H1 (cell line): ENCODE data around the gene C1S. TPM values are rescaled to one million over a fixed set of nuclear protein-coding genes. Genes with fewer than 3 reads are reported as not detected.

Experiments
- CTCF ChIA-PET: fragments of 300-600 bp; sonication (Branson Sonifier 250); formaldehyde crosslinking; loops from one replicate; lab custom pipeline; 2021; ENCODE audit not compliant: partially characterized antibody; lab: Charles Lee
- POLR2A ChIA-PET: fragments of 300-600 bp; sonication (Branson Sonifier 250); formaldehyde crosslinking; loops from one replicate; lab custom pipeline; 2021; ENCODE audit warnings: inconsistent platforms; ENCODE audit not compliant: partially characterized antibody; lab: Charles Lee
- DNase-seq, 2 experiments: peaks; one replicate each; pipeline versions ENCODE4 v3.0.0 to v3.0.0-alpha.2; 2010 to 2022; ENCODE audit warnings: low spot score in 2 of 2, low read depth in 1 of 2, mixed read lengths in 1 of 2
- FAIRE-seq: peaks from 2 replicates; lab custom pipeline; 2011; peaks lifted over from hg19 to GRCh38; lab: Jason Lieb, UNC
- H2AFZ ChIP-seq: 2 replicates; pipeline ENCODE4 v1.8.1; 2012; ENCODE audit warnings: low read length, inconsistent platforms
- H2AK5ac ChIP-seq: 2 replicates; pipeline ENCODE4 v1.6.1; 2013; ENCODE audit warnings: low read depth, low read length
- H2BK120ac ChIP-seq: replicated peaks from 2 replicates; pipeline ENCODE3; 2013; ENCODE audit warnings: low read depth, low read length, inconsistent platforms
- H2BK12ac ChIP-seq: 2 replicates; pipeline ENCODE4 v1.6.1; 2013; ENCODE audit warnings: low read depth, low read length
- H2BK15ac ChIP-seq: 2 replicates; pipeline ENCODE4 v1.6.1; 2013; ENCODE audit warnings: low read length
- H2BK20ac ChIP-seq: 2 replicates; pipeline ENCODE4 v1.6.1; 2013; ENCODE audit warnings: low read length
- H2BK5ac ChIP-seq: 2 replicates; pipeline ENCODE4 v1.6.1; 2013; ENCODE audit warnings: low read depth, low read length
- H3K14ac ChIP-seq: 2 replicates; pipeline ENCODE4 v1.6.1; 2013; ENCODE audit warnings: inconsistent platforms; ENCODE audit not compliant: insufficient read length
- H3K18ac ChIP-seq: 2 replicates; pipeline ENCODE4 v1.6.1; 2013; ENCODE audit warnings: low read length; ENCODE audit errors: extremely low read depth
- H3K23ac ChIP-seq: 2 replicates; pipeline ENCODE4 v1.6.1; 2013; ENCODE audit warnings: inconsistent platforms; ENCODE audit not compliant: insufficient read length
- H3K23me2 ChIP-seq: 2 replicates; pipeline ENCODE4 v1.6.1; 2013; ENCODE audit warnings: low read depth, low read length
- H3K27ac ChIP-seq: 2 replicates; pipeline ENCODE4 v1.6.1; 2011; ENCODE audit warnings: low read depth, low read length, inconsistent platforms
- H3K27me3 ChIP-seq, 4 experiments: replicated peaks in 1 of 4; 1 replicate in 1 of 4; 2 replicates in 3 of 4; pipeline versions ENCODE4 v1.6.1 to v1.8.1; 2011 to 2013; ENCODE audit warnings: low read length in 3 of 4, mild to moderate bottlenecking in 3 of 4, inconsistent platforms in 2 of 4, mixed read lengths in 2 of 4, moderate library complexity in 1 of 4; ENCODE audit not compliant: control insufficient read depth in 3 of 4, insufficient read depth in 3 of 4; ENCODE audit errors: extremely low read depth in 1 of 4
- H3K36me3 ChIP-seq, 4 experiments: 2 replicates each; pipeline versions ENCODE4 v1.6.1 to v1.8.1; 2011 to 2013; ENCODE audit warnings: mild to moderate bottlenecking in 4 of 4, low read length in 3 of 4, moderate library complexity in 2 of 4, control low read depth in 1 of 4, inconsistent platforms in 1 of 4; ENCODE audit not compliant: insufficient read depth in 4 of 4, control insufficient read depth in 2 of 4
- H3K4ac ChIP-seq: replicated peaks from 2 replicates; pipeline ENCODE3; 2013; ENCODE audit warnings: low read length, low read depth, mixed read lengths, inconsistent platforms; ENCODE audit not compliant: insufficient read length
- H3K4me1 ChIP-seq, 4 experiments: replicated peaks in 1 of 4; 1 replicate in 1 of 4; 2 replicates in 3 of 4; pipeline versions ENCODE4 v1.6.1 to v1.8.1; 2011 to 2013; ENCODE audit warnings: low read length in 3 of 4, inconsistent platforms in 2 of 4, mixed read lengths in 1 of 4; ENCODE audit not compliant: insufficient read depth in 4 of 4, control insufficient read depth in 3 of 4
- H3K4me2 ChIP-seq, 2 experiments: 2 replicates each; pipeline versions ENCODE4 v1.6.1 to v1.8.1; 2011 to 2013; ENCODE audit warnings: low read depth in 2 of 2, low read length in 2 of 2, control low read depth in 1 of 2, inconsistent platforms in 1 of 2, mild to moderate bottlenecking in 1 of 2; ENCODE audit not compliant: insufficient read depth in 1 of 2
- H3K4me3 ChIP-seq, 4 experiments: fragments of 200-600, 300-600 bp in 1 of 4; sonication (generic), shearing (Covaris generic), sonication (Bioruptor Twin) in 1 of 4; 2 replicates each; pipeline versions ENCODE4 v1.5.1 to v1.8.1; 2011 to 2016; ENCODE audit warnings: low read length in 4 of 4, low read depth in 3 of 4, control low read depth in 2 of 4, inconsistent platforms in 2 of 4, mild to moderate bottlenecking in 2 of 4, mixed read lengths in 1 of 4, moderate library complexity in 1 of 4; ENCODE audit not compliant: insufficient read depth in 2 of 4; ENCODE audit errors: extremely low read depth in 1 of 4
- H3K56ac ChIP-seq: replicated peaks from 2 replicates; pipeline ENCODE3; 2013; ENCODE audit warnings: low read depth, mild to moderate bottlenecking, mixed read lengths, low read length, inconsistent platforms; ENCODE audit not compliant: insufficient read length
- H3K79me1 ChIP-seq: 2 replicates; pipeline ENCODE4 v1.6.1; 2013; ENCODE audit warnings: low read depth, low read length, control low read depth
- H3K79me2 ChIP-seq, 2 experiments: 2 replicates each; pipeline versions ENCODE4 v1.6.1 to v1.8.1; 2012 to 2013; ENCODE audit warnings: low read length in 2 of 2, mild to moderate bottlenecking in 2 of 2, inconsistent platforms in 1 of 2; ENCODE audit not compliant: insufficient read depth in 2 of 2, control insufficient read depth in 1 of 2
- H3K9ac ChIP-seq, 4 experiments: replicated peaks in 1 of 4; 1 replicate in 1 of 4; 2 replicates in 3 of 4; pipeline versions ENCODE4 v1.6.1 to v1.8.1; 2011 to 2013; ENCODE audit warnings: low read depth in 3 of 4, low read length in 3 of 4, control low read depth in 2 of 4, mild to moderate bottlenecking in 2 of 4, moderate library complexity in 2 of 4, inconsistent platforms in 1 of 4; ENCODE audit errors: extremely low read depth in 1 of 4
- H3K9me3 ChIP-seq, 2 experiments: 2 replicates each; pipeline versions ENCODE4 v1.6.1 to v1.8.1; 2012 to 2013; ENCODE audit warnings: mild to moderate bottlenecking in 2 of 2, moderate library complexity in 2 of 2, control low read depth in 1 of 2, inconsistent platforms in 1 of 2, low read depth in 1 of 2, low read length in 1 of 2, mixed read lengths in 1 of 2; ENCODE audit not compliant: insufficient read depth in 2 of 2
- H4K20me1 ChIP-seq, 2 experiments: replicated peaks in 1 of 2; 2 replicates each; pipeline versions ENCODE3 to v1.8.1; 2011 to 2013; ENCODE audit warnings: inconsistent platforms in 2 of 2, low read length in 2 of 2, mild to moderate bottlenecking in 1 of 2; ENCODE audit not compliant: insufficient read depth in 2 of 2, control insufficient read depth in 1 of 2
- H4K5ac ChIP-seq: 2 replicates; pipeline ENCODE4 v1.6.1; 2013; ENCODE audit warnings: low read length, low read depth, mixed read lengths, inconsistent platforms; ENCODE audit not compliant: insufficient read length
- H4K8ac ChIP-seq: 2 replicates; pipeline ENCODE4 v1.8.0; 2013; ENCODE audit warnings: mild to moderate bottlenecking, moderate library complexity, low read length, inconsistent platforms; ENCODE audit not compliant: insufficient read depth; ENCODE audit errors: extremely low read depth
- H4K91ac ChIP-seq: replicated peaks from 2 replicates; pipeline ENCODE3; 2013; ENCODE audit warnings: low read length, mixed read lengths, inconsistent platforms; ENCODE audit not compliant: insufficient read length
- MAFK ChIP-seq: IDR thresholded peaks from 2 replicates; pipeline ENCODE4 v1.6.1; 2012; ENCODE audit warnings: low read depth, mild to moderate bottlenecking, improper control_type of control experiment, low read length
- SUZ12 ChIP-seq: fragments of 200-600 bp; sonication (generic); IDR thresholded peaks from 2 replicates; pipeline ENCODE4 v1.6.1; 2012; ENCODE audit warnings: mild to moderate bottlenecking, inconsistent platforms, low read length, moderate library complexity, mixed read lengths
- WGBS, 2 experiments: shearing (Covaris generic) in 1 of 2; methylation state at CpG; one replicate each; pipeline versions ENCODE4 v1.1.6 to v1.1.7; 2013 to 2015; ENCODE audit warnings: low lambda C conversion rate in 2 of 2, mixed read lengths in 2 of 2, inconsistent platforms in 1 of 2, low coverage in 1 of 2, missing lambda C conversion rate in 1 of 2; ENCODE audit not compliant: insufficient replicate concordance in 2 of 2, insufficient coverage in 1 of 2, insufficient read length in 1 of 2; ENCODE audit errors: extremely low coverage in 1 of 2, missing lambda C conversion rate in 1 of 2; 5-methylcytosine and 5-hydroxymethylcytosine counted together
- polyA plus RNA-seq, 7 experiments: library from polyadenylated mRNA; depleted of rRNA in 3 of 7; stranded (reverse) in 5 of 7; unstranded in 2 of 7; fragments of >200 nt in 5 of 7; fragments of 200-250 nt in 2 of 7; gene quantifications; 1 replicate in 5 of 7; 2 replicates in 1 of 7; 4 replicates in 1 of 7; pipeline versions ENCODE4 v1.2.1 to v1.2.3, GENCODE V29; 2011 to 2013; ENCODE audit warnings: missing spikeins in 2 of 7, mixed read lengths in 2 of 7
- total RNA-seq: library from RNA; stranded (reverse); fragmentation: NEBNext Ultra II Directional; extraction: Animal tissue kit (Norgen Biotek cat#: 25700); gene quantifications from 2 replicates; pipeline ENCODE4 v1.2.1, GENCODE V29; 2021

The C1S gene
- total and polyA plus RNA-seq, 2 of the 8 experiments (the other 6 are each of a cell fraction or from before 2014, with no cell fraction given), result 4.4 to 7.3 TPM

DNA sequence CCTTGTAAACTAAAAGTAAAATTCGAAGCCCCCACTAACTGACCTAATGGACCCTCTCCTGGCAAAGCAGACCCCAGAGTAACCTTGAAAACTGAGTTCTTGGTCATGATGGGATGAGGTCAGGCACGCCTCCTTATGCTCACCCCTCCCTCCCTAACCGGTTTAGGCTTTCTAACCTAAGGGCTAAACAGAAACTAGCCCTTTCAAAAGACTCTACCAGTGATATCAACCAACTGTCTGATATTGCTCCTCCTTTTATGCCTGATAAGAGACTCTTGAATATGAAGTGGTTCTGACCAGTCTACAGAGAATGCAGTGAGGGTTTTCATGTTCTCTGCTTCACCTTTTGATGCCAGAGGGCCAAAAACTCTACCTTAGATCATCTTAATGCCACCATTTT, 37.4 kb upstream of the C1S start:
- H3K56ac ChIP-seq, result no peak overlapping the region
- no peaks in the 10 kb centered on the region; the same call in 1 of the 2 replicates for H3K23me2 ChIP-seq
- ChIA-PET CTCF (interaction anchor here (0.8 to 1.3 kb wide), 3 partner anchors 10 to 89 kb away, joined by 3 to 5 read pairs (median 3); no protein-coding TSS in a partner anchor), POLR2A (interaction anchor here (1.2 kb wide), 1 partner anchor 57 kb away, joined by 3 read pairs; no protein-coding TSS in a partner anchor)
- H3K14ac ChIP-seq, result no peak overlapping the region
- H3K79me1 ChIP-seq, result no peaks in the 10 kb centered on the region
- no peak overlapping the region for H2BK12ac ChIP-seq
- no peaks in the 10 kb centered on the region for H4K20me1 ChIP-seq
- FAIRE-seq (no peak), DNase-seq (no peak)
- H2BK15ac ChIP-seq, result no peak overlapping the region
- peaks cover 0 to 3% (median under 1%) of the 10 kb centered on the region in 4 experiments; a peak in 2 of 7 replicates for H3K4me1 ChIP-seq
- H3K36me3 ChIP-seq, result no peaks in the 10 kb centered on the region
- H3K4ac ChIP-seq, result no peak overlapping the region
- no peak overlapping the region for H3K4me2 ChIP-seq
- H3K27me3 ChIP-seq, result no peaks in the 10 kb centered on the region
- no peaks in the 10 kb centered on the region for H3K9me3 ChIP-seq
- H3K27ac ChIP-seq, result no peak overlapping the region
- 90% methylated on average over 3 of the region's 3 CpGs; no CpG with 5 or more reads in 1 of the 2 experiments for WGBS, 2 experiments
- no peak overlapping the region for H2AK5ac ChIP-seq
- H3K23ac ChIP-seq, result no peak overlapping the region
- no peak overlapping the region for H3K18ac ChIP-seq
- no peak overlapping the region for H4K8ac ChIP-seq
- no peaks in the 10 kb centered on the region for H3K79me2 ChIP-seq
- no peak overlapping the region for H2BK120ac ChIP-seq
- H3K9ac ChIP-seq, result no peak overlapping the region
- no peak overlapping the region for H4K91ac ChIP-seq
- H2BK5ac ChIP-seq, result no peak overlapping the region
- no peak overlapping the region for H2AFZ ChIP-seq
- no peak overlapping the region for H4K5ac ChIP-seq
- H2BK20ac ChIP-seq, result no peak overlapping the region
- no peak overlapping the region for H3K4me3 ChIP-seq
- no peak for TF ChIP-seq SUZ12
- no peak for TF ChIP-seq MAFK
